Nephron (organoid): ENCODE data around the gene AHI1.

ENCODE experiments used
- H3K27ac Mint-ChIP-seq, 3 experiments: 2 replicates each; pipeline ENCODE4 v1.8.0; 2020; ENCODE audit warnings: mixed read lengths in 3 of 3, mild to moderate bottlenecking in 2 of 3, moderate library complexity in 1 of 3
- H3K27me3 Mint-ChIP-seq: 2 replicates; pipeline ENCODE4 v1.8.0; 2021; ENCODE audit warnings: low read depth, mild to moderate bottlenecking, moderate library complexity, mixed read lengths
- H3K36me3 Mint-ChIP-seq: 2 replicates; pipeline ENCODE4 v1.8.0; 2020; ENCODE audit warnings: low read depth, mixed read lengths
- H3K4me1 Mint-ChIP-seq: 2 replicates; pipeline ENCODE4 v1.8.0; 2020; ENCODE audit warnings: mixed read lengths
- H3K4me3 Mint-ChIP-seq, 3 experiments: 2 replicates each; pipeline ENCODE4 v1.8.0; 2020; ENCODE audit warnings: mild to moderate bottlenecking in 3 of 3, mixed read lengths in 3 of 3, moderate library complexity in 2 of 3
- H3K9me3 Mint-ChIP-seq: 2 replicates; pipeline ENCODE4 v1.8.0; 2020; ENCODE audit warnings: mixed read lengths
- TF ChIP-seq, protein P1 (sequence below), 3 experiments: fragments of 200-600 bp; sonication (generic); IDR thresholded peaks; one replicate each; pipeline ENCODE4 v1.5.0; 2021; ENCODE audit warnings: antibody characterized with exemption in 3 of 3; ENCODE audit not compliant: unreplicated experiment in 3 of 3

AHI1 gene

DNA sequence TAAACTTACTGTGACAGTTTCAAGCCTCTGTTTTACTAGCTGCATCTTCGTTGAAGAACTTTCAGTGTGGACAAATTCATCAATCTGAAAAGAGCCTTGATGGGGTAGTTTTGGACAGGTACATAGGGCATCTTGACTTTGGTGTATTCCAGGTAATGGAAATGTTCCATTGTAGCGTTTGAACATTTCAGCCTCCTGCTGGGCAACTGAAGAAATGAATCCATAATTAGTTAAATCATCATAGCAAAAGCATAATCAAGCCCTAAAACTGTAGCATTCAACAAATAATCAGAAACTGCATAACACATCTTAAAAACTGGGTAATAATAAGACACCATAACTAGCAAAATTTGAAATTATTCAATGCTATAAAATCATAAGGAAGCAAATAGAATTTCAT, 86.2 kb downstream of the AHI1 start:
- H3K27ac Mint-ChIP-seq: no peak overlapping the region
- no peak overlapping the region for H3K4me3 Mint-ChIP-seq
- no peaks in the 10 kb centered on the region for H3K9me3 Mint-ChIP-seq
- H3K27me3 Mint-ChIP-seq: no peaks in the 10 kb centered on the region
- peaks cover 9% of the 10 kb centered on the region for H3K36me3 Mint-ChIP-seq
- H3K4me1 Mint-ChIP-seq: no peaks in the 10 kb centered on the region
- TF ChIP-seq, protein P1, sequence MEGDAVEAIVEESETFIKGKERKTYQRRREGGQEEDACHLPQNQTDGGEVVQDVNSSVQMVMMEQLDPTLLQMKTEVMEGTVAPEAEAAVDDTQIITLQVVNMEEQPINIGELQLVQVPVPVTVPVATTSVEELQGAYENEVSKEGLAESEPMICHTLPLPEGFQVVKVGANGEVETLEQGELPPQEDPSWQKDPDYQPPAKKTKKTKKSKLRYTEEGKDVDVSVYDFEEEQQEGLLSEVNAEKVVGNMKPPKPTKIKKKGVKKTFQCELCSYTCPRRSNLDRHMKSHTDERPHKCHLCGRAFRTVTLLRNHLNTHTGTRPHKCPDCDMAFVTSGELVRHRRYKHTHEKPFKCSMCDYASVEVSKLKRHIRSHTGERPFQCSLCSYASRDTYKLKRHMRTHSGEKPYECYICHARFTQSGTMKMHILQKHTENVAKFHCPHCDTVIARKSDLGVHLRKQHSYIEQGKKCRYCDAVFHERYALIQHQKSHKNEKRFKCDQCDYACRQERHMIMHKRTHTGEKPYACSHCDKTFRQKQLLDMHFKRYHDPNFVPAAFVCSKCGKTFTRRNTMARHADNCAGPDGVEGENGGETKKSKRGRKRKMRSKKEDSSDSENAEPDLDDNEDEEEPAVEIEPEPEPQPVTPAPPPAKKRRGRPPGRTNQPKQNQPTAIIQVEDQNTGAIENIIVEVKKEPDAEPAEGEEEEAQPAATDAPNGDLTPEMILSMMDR (IDR thresholded peaks at IDR 0.05; ENCODE audit: unreplicated experiment in 3 of 3): peak in 2 of 3 experiments; percentile 12 to 15

DNA sequence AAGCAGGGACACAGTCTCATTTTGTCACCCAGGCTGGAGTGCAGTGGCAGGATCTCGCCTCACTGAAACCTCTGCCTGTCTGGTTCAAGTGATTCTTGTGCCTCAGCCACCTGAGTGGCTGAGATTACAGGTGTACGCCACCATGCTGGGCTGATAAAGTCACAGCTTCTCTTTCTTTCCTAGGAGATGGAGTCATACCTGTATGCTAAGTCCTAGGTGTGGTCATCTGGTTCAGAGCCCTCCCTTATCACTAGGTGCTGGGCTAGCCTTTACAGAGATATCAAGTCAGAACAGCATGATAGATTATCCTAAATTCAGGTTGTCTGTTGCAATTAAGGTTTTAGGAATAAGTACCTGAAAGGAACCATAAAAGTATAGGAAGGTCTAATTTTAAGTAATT, 86.7 kb downstream of the AHI1 start:
- TF ChIP-seq, protein P1 (IDR thresholded peaks at IDR 0.05; ENCODE audit: unreplicated experiment in 3 of 3): no peak
- H3K9me3 Mint-ChIP-seq: no peaks in the 10 kb centered on the region
- no peak overlapping the region for H3K4me3 Mint-ChIP-seq
- peaks cover 9% of the 10 kb centered on the region for H3K36me3 Mint-ChIP-seq
- no peak overlapping the region for H3K27ac Mint-ChIP-seq
- no peaks in the 10 kb centered on the region for H3K4me1 Mint-ChIP-seq
- H3K27me3 Mint-ChIP-seq: no peaks in the 10 kb centered on the region

DNA sequence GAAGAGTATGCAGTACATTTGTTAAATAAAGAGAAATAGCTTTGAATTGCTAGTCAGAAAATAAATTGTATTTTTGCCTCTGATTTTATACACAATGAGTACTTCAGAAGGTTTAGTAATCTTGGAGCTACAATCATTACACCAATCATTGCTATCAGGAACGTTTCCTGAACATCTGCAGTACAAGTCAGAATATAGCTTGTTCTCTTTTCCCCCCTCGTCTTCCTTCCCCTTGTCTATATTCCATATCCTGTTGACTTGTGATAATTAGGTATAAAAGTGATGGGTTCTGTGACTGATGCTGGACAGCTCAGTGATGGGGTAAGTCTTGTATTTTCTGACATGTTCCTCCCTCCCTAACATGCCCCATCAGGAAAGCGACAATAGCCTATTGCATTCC, 94.0 kb downstream of the AHI1 start:
- peaks cover 12% of the 10 kb centered on the region for H3K36me3 Mint-ChIP-seq
- no peaks in the 10 kb centered on the region for H3K27me3 Mint-ChIP-seq
- no peaks in the 10 kb centered on the region for H3K4me1 Mint-ChIP-seq
- TF ChIP-seq, protein P1 (IDR thresholded peaks at IDR 0.05; ENCODE audit: unreplicated experiment in 3 of 3): no peak
- no peaks in the 10 kb centered on the region for H3K9me3 Mint-ChIP-seq
- no peak overlapping the region for H3K4me3 Mint-ChIP-seq
- H3K27ac Mint-ChIP-seq: no peak overlapping the region

DNA sequence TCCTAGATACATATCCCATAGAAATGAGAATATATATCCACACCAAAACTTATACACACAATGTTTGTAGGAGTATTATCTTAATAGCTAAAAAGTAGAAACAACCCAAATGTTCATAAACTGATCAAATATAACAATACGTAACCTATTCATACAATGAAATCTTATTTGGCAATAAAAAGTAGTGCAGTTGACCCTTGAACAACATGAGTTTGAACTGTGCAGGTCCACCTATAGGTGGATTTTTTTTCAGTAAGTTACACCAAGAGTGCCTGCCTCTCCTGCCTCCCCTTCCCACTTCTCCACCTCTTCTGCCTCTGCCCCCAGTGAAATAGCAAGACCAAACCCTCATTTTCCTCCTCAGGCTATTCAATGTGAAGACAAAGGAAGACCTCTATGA, 95.2 kb downstream of the AHI1 start:
- no peak overlapping the region for H3K4me3 Mint-ChIP-seq
- TF ChIP-seq, protein P1 (IDR thresholded peaks at IDR 0.05; ENCODE audit: unreplicated experiment in 3 of 3): no peak
- H3K27ac Mint-ChIP-seq: no peak overlapping the region
- H3K4me1 Mint-ChIP-seq: no peaks in the 10 kb centered on the region
- H3K36me3 Mint-ChIP-seq: peaks cover 12% of the 10 kb centered on the region
- no peaks in the 10 kb centered on the region for H3K9me3 Mint-ChIP-seq
- H3K27me3 Mint-ChIP-seq: no peaks in the 10 kb centered on the region

DNA sequence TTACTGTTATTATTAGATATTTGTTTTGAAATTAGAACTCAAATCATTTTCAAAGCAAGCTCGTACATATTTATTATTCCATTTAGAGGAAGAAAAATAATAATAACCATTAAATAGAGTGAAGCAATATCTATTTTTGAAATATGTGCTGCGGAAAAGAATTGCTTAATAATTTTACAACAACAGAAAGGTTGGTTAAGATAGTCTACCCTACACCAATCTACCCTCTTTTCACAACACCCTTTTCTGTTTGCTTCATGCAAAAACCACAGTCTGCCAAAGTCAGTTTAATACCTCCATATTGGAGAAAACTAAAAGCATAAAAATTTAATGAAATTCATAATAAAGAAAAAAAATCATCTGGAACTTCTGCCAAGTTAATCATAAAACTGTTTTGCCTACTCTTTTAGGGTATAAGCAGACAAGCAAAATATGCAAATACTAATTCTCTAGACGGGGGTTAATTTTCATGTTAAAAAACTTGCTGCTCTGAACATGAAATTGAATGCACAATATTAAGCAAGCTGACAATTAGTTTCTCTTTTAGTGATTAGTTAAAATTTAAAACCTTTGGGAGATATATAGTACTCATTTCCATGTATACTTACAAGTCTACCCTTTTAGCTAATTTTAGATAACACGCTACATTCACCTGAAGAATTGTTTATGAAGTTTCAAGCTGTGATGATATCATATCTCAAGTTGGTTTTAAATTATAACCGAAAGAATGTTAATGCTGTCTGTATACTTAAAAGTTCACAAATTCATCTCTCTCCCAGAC, 100.2 kb downstream of the AHI1 start:
- Mint-ChIP-seq H3K27me3 (no peaks in the 10 kb centered on the region), H3K4me3 (no peak overlapping the region), H3K36me3 (peaks cover 6% of the 10 kb centered on the region), H3K4me1 (no peaks in the 10 kb centered on the region), H3K9me3 (no peaks in the 10 kb centered on the region), H3K27ac (no peak overlapping the region)
- TF ChIP-seq, protein P1 (IDR thresholded peaks at IDR 0.05; ENCODE audit: unreplicated experiment in 3 of 3): no peak

DNA sequence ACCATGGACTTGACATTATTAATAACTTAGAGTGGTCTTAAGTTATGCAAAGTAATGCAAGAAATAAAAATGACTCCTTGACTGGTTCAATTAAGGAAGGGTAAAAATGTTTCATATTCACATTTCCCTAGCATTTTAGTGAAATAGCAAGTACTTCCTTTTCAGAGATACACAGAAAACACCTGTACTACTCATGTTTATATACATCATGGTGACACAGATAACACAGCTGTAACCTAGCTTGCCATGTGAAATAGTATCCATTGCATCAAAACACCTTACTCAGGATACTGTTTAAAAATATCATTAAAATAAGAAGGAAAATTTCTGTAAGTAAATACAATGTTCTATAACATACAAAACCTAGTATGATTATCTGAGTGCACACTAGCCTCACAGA, 102.4 kb downstream of the AHI1 start:
- Mint-ChIP-seq H3K27ac (no peak overlapping the region), H3K36me3 (no peaks in the 10 kb centered on the region), H3K9me3 (no peaks in the 10 kb centered on the region), H3K27me3 (no peaks in the 10 kb centered on the region), H3K4me1 (no peaks in the 10 kb centered on the region), H3K4me3 (no peak overlapping the region)
- TF ChIP-seq, protein P1 (IDR thresholded peaks at IDR 0.05; ENCODE audit: unreplicated experiment in 3 of 3): no peak
